GM21529 (cell line): ENCODE data around the gene CYTL1.
A peak's percentile ranks its signal among the peaks of the same experiment; 100 is the strongest.
"Not testable (repeated sequence)": the region's sequence is repeated elsewhere in the genome, so short reads cannot be mapped to it uniquely, and the experiment has no call there.

Source experiments
- ATAC-seq: cut with Tn5 transposase; IDR thresholded peaks from one replicate; pipeline ENCODE4 v1.9.1; 2021; ENCODE audit not compliant: unreplicated experiment

The CYTL1 gene, protein sequence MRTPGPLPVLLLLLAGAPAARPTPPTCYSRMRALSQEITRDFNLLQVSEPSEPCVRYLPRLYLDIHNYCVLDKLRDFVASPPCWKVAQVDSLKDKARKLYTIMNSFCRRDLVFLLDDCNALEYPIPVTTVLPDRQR

DNA sequence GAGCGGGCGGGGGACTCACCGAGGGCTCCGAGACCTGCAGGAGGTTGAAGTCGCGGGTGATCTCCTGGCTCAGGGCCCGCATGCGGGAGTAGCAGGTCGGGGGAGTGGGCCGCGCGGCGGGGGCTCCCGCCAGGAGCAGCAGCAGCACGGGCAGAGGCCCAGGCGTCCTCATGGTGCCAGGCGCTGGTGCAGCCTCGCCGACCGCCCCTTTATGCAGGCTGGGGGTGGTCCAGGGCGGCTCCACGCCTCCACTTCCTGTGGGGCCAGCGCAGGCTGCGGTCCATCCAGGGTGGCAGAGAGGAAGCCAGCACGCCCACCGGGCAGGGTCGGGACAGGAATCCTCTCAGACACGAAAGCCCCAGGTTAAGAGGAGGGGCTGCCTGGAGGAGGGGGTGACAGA is at the start of gene CYTL1:
Gene CYTL1 (minus strand): TSS at position 185 of the 400 bp plus-strand sequence. CDS start 13 bp downstream, at position 172.
- ATAC-seq, result no peak

DNA sequence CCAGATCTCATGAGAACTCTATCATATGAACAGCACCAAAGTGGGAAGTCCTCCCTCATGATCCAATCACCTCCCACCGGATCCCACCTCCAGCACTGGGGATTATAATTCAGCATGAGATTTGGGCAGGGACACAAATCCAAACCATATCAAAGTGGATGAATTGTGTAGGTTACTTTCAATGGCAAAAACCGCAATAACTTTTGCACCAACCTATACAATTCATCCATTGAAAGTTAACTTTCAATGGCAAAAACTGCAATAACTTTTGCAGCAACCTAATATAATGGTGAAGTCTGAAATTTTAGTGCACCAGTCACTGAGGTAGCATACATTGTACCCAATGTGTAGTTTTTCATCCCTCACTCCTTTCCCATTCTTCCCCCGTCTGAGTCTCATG is 48.6 kb upstream of the CYTL1 start:
- no peak for ATAC-seq

DNA sequence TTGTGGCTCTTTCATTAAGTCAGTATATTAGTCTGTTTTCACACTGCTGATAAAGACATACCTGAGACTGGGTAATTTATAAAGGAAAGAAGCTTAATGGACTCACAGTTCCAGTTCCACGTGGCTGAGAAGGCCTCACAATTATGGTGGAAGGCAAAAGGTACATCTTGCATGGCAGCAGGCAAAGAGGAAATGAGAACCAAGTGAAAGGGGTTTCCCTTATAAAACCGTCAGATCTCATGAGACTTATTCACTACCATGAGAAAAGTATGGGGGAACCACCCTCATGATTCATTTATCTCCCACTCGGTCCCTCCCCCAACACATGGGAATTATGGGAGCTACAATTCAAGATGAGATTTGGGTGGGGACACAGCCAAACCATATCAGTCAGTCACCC is 47.7 kb upstream of the CYTL1 start:
- ATAC-seq, result not testable (repeated sequence)

DNA sequence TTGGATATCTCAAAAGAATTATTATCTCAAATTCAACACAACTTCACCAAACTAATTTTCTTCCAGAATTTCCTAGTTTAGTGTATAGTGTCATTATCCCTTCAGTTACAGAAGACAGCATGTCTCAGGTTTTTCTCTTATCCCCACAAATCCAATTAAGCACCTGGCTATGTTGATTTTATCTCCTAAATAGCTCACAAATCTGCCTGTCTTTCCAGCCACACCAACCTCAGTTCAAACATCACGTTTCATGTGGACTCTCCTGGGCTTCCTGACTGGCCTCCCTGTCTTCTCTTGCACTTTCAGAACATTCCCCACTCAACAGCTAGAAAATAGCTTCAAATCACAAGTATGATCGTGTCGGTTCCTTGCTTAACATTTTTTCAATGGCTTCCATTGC is 46.8 kb upstream of the CYTL1 start:
- ATAC-seq, result no peak

DNA sequence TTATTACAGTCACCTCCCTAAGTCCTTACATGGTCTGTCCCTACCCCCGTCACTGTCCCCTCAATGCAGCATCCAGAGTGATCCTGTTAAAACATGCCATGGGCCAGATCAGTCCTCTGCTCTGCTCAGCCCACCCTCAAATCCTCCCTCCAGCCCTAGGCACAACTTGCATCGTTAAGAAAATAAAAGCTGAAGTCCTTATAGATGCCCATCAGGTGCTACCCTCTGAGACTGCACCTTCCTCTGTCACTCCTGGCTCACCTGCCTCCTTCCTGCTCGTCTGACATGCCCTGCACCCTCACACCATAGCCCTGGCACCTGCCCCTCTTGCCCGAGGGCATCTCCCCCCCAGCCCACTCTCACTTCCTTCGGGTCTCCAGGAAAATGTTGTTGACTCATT is 36.2 kb upstream of the CYTL1 start:
- no peak for ATAC-seq

DNA sequence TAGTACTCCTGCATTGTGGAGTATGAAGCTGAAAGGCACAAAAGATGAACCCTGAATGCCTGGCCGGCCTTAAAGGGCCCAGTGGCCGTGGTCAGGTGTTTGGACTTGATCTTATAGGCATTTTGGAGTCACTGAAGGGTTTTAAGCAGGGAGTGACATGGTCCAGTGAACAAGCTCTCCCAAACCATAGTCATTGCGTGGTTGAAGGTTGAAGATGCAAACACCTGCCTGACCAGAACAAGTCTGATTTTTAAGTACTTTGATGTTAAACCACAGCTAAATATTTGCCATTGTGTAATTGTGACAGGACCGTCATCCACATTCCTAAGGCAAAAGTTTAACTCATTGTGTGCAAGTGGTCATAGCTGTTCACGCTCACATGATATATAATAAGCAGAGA is 35.3 kb upstream of the CYTL1 start:
- ATAC-seq, result no peak

DNA sequence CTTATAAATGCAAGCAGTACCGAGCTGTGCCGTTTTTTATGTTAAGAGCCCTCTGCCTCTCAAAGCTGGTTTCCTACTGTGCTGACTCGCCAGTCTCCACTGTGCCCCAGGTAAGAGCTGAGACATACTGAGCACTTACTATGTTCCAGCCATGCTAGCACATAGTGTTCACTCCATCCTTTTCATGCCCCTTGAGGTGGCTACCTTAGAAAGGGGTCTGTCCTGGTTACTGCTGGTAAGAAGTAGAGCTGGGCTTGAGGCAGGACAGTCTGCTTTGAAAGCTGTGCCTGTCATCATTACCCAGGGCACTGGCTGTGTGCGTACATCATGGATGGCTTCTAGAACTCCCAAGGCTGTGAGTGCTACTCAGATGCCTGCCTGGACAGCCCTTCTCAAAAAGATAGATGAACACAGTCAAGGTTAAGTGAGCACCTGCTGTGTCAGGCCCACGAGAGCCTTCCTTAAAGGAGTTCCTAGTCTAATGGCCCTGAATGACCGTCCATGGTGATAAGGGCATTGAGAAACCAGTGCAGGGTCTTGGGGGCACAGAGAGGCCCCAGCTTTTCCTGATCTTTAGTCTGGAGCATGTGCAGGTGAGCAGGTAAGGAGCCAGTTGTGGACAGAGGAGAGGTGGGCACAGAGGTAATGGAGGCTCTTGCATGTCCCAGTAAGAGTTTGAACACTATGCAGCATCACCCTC is 33.6 kb upstream of the CYTL1 start:
- no peak for ATAC-seq

DNA sequence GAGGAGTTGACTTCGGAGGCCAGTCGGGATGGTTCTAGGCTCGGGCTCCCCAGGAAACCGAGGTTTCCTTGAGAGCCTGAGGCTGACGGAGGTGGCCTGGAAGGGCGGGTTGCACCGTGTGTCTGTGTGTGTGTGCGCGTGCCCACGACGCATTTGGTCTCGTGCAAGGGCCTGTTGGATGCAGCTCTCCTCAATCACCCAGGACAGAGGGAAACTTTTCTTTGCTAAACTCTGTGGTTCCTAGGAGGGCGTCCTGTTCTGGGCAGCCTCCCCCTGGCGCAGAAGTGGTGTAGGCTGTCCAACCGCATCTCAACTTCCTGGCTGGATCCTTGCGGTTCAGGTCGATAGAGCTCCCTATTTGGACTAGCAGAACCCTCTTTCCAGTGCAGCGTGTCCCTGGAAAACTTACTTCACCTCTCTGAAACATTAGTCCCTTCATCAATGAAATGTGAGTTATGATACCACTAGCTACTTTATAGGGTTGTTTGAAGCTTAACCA is 33.0 kb upstream of the CYTL1 start:
- no peak for ATAC-seq

DNA sequence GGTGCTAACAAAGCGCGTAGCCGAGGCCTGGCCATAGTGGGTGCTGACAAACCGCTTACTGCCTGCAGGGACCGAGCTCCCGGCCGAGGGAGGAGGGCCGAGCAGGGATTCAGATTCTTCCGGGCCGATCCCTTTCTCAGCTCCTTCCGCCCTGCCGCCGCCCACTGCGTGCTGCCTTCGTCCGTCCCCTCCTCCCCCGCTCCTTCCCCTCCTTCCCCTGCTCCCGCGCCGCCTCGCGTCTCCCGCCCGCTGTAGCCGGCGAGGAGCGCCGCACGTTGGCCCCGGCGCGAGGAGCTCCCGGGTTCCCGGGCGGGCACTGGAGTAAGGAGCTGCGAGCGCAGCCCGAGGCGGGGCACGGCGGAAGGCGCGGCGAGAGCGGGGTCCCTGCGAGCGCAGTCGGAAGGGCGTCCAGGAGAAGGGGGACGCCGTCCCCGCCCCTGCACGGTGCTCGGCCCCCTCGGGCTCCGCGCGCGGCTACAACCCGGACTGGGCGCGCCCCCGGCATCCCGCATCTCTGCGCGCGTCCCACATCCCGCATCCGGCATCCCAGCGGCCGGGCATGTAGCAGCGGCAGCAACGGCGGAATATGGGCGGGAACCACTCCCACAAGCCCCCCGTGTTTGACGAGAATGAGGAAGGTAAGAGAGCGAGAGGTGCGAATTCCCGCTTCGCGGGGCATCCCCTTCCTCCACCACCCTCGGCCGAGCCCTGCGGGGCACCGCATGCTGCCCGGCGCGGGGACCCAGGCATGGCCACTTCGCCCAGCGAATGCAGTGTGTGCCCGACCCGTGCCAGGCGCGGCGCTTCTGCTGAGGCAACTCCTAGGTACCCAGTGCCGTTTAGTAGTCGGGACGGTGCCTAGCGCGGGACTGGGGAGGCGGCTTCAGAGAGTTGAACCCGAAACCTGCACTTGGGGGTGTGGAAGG is 32.3 kb upstream of the CYTL1 start, which contains the start of gene STK32B:
Gene STK32B (plus strand): TSS at position 203 of the 926 bp plus-strand sequence.
- no peak for ATAC-seq

DNA sequence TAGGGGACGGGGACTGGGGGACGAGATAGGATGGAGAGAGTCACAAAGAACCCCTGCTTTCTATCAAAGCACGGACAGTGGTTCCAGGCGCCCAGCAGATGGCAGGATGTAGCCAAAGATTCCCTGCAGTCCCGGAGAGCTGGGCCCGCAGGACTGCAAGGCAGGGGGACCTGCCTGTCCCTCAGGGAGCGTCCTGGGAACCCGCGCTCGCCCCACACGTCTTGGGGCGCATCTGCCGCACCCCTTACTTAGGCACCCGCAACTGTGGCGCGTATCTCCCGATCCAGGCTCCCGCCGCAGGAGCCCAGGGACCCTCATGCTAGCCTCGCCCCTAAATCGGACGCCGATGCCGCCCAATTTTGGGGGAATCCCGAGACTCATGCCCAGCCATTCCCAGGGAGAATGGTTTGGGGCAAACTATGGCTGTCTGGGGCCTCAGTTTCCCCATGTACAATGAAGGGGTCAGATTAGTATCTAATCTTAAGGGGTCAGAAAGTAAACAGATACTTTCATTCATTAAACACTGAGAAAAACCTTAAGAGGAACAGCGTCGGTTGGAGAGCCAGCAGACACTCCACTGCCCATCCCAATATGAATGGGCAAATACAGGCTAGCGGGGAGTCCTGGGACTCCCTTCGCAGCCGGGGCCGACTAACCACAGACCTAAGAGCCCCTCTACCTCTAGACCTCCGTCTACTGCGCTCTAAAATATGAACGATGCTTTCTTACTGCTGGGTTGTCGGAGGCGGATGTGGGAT is 31.4 kb upstream of the CYTL1 start:
- ATAC-seq, result peak; percentile 61

DNA sequence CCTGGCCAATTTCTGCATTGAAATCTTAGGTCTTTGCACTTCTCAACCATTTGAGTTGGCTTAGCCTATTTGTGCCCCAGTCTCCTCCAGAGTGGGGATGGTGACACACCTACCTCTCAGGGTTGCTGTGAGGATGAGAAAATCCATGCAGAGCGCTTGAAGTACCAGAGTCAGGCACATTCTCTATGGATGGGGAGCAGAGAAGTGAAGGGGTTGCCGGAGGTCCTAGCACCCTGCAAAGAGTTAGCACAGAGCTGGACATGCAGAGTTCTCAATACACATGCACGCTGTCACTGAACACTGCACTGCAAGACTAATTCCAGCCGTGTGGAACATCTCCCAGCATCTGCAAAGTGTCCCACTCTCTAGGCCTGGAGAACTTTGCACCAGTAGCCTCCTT is 29.5 kb upstream of the CYTL1 start:
- ATAC-seq, result no peak

DNA sequence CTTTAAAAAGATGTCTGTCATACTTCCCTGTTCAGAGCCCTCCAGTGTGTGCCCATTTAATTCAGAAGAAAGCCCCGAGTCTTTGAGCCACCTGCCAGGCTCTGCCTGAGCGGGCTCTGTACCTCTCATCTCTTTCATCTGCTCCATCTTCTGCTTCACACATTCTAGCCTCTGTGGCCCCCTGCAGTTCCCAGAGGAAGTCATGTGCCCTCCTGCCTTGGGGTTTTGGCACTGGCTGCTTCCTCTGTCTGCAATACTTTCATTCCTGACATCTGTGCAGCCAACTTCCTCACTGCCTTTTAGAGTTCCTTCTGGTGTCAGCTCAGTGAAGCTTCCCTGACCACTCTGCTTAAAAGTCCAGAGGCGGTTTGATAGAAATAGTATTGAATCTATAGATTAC is 25.8 kb upstream of the CYTL1 start:
- ATAC-seq, result no peak

DNA sequence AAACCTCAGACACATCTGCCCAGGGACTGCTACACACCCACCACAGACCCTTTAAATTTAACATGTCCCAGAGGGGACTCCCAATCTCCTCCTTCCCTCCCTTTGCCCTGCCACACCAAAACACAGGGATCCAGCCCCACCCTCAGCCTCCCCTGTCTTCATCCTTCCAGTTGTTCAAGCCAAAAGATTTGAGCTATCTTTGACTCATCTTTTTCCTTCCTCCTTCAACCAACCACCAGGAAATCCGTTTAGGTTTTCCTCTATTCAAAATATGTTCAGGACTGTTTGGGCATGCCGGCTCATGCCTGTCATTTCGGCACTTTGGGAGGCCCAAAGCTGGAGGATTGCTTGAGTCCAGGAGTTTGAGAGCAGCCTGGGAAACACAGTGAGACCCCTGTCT is 25.1 kb upstream of the CYTL1 start:
- ATAC-seq, result no peak

DNA sequence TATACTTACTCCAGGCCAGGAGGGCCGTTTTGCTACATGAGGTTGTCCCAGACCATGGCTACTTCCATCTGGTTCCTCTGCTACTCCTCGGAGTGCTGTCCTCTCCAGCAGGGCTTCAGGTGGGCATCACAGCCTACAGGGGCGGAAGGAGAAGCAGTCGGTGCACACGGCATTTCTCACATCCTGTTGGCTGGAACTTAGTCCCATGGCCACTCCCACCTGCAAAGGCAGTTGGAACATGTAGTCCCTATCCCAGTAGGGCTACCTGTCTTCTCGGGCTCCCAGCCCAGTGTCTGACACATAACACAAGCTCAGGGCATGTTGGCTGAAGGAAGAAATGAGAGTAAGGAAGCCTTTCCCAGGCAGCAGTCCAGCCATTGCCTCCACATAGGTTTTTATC is 24.3 kb upstream of the CYTL1 start:
- ATAC-seq, result no peak

DNA sequence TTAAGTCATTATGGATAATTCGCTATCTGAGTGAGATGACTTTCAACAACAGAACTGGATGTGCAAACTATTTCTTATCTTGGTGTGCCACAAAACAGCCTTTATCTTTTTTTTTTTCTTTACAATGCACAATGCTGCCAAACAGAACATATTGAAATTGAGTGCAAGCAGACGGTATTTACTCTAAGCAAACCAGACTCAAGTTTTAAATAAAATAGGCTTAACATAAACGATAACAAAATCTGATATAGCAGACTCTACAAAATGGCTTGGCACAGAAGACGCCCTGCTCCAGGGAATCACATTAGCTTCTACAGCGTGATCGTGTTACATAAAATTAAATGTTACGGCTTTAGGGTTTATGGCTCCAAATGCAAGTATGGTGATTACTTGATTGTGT is 22.4 kb upstream of the CYTL1 start:
- ATAC-seq, result no peak

DNA sequence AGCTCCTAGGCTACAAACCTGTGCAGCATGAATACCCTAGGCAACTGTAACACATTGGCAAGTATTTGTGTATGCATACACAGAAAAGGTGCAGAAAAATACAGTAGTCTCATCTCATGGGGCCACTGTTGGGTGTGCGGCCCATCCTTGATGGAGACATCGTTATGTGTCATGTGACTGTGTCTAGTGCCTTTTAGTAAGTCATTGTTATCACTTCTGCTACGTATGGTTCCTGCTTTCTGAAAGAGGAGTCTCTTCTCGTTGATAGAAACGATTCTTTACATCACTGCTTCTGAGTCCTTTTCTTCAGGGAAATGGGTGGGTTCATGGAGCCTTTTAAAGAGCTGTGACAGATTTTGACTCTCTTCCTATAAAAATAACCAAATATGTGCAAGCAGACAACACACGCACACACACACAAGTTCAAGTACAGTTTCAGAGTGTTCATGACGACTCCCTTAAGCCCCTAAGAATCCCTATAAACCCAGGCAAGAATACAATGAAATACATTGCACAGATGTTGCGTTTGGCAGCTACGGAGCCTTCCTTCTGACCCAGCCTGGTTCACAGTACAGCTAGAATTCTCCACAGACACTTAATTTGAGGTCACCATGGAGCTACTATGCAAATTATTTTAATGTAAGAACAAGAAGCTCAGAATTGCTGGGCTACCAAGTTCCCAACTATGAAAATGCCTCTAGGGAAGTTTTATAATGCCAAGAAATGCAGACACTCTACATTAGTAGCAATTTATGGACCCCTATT is 21.8 kb upstream of the CYTL1 start:
- no peak for ATAC-seq

DNA sequence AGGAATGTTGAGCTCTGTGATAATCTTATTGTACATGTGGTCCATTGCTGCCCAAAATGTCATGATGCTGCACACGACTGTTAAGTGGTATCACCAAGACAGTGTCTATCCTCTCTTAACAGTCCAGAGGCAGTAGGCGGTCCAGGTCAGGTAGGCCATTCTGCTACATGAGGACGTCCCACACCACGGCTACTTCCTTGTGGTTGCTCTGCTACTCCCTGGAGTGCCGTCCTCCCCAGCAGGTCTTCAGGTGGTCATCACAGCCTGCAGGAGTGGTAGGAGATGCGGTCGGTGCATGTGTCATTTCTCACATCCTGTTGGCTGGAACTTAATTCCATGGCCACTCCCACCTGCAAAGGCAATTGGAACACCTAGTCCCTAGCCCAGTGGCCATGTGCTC is 20.5 kb upstream of the CYTL1 start:
- no peak for ATAC-seq

DNA sequence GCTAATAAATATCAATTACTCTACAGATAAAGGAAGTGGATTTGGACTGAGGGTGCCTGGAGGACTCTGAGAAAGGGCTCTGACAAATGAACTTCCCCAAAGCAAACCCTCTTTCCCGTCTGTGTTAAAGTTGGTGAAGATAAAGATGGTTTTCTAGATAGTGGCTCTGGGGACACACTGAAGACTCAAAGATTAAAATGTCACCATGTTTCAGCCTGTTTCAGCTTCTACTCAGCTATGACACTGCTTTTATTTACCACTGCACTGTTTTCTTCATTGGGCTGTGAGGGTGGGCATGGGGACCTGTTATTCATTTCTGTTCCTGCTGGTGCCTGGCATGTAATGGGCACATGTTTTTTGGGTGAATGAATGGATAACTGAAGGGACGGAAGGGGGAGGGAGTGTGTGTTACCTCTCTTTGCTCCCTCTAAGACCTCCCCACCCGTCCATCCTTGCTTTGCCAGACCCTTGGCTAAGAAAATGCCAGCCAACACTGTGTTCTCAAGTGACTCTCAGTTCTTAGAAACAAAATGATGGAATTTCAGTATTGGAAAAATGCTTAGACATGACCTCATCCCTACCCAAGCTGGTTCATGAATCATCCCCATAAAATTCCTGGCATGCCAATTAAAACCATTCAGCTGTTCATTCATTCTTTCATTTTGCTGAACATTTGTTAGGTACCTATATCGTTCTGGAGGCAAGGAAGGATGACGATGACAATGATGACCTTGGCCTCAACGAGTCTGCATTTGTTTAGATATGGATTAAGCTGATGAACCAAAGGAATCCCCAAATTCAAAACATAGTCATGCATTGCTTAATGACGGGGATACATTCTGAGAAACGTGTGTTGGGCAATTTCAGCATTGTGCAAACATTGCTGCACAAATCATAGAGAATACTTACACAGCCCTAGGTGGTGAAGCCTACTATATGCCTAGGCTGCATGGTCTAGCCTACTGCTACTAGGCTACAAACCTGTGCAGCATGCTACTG is 18.6 kb upstream of the CYTL1 start:
- ATAC-seq, result no peak

DNA sequence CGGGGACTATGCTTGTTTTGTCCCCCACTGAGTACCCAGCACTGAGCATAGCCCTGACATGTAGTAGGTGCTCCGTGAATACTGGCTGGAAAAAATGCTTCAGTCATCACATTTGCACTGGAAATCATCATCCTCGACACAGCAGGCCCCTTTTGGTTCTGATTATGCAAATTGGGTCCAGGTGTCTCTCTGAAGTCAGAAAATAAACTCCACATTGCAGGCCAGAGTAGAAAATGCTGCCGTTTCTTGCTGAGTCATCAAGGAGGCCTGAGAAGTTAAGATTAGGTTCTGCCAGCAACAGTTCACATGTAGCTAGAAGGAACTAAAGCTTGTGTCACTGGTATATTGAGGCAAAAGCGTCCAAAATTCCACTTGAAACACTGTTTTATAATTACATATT is 17.0 kb upstream of the CYTL1 start:
- ATAC-seq, result peak; percentile 59
